ENCODE measurements around the gene DEPDC1.

Gene DEPDC1

GRCh38 chr1:68445709-68446108, 51.2 kb downstream of the DEPDC1 start:
- POLR2A ChIA-PET = no interaction called here
- CTCF ChIA-PET = no interaction called here

DNA sequence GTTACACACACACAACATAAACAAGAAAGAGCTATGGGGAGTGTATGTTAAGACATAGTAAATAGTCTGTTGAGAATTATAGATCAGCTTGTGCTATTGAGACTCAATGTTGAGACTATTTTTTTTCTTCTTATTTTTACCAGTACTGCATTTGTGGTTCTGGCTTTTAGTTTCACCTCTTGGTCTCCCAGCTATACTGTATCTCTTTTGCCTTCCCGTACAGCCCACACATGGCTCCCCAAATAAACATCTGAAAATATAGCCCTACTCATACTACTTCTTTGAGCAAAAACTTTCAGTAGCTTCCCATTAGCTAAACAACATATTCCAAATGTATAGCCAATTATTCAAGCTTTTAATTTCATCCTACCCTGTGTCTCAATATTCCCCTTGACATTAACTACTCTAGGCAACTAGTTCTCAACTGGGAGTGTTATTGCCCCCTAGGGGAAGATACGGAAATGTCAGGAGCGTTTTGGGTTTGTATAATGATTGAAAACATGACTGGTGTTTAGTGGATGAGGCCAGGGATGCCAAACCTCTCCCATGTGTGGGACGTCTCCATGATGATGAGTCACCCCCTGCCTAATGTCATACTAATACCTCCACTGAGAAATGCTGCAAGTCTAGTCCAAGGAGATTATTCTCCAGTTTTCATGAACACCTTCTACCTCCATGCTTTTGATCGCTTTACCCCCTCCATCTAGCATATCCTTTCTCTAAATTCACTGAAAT, 53.9 kb downstream of the DEPDC1 start:
- POLR2A ChIA-PET = interaction anchor here (1.2 kb wide), 1 partner anchor 211 kb away, joined by 5 read pairs; the partner anchor contains the start of gene WLS
- CTCF ChIA-PET = interaction anchor here (0.6 to 1.3 kb wide), 8 partner anchors 8 to 1340 kb away, joined by 3 to 5 read pairs (median 3); no protein-coding TSS in a partner anchor
- TF ChIP-seq LEF1 (IDR thresholded peaks at IDR 0.05; ENCODE audit: borderline replicate concordance) (no peak), BHLHE40 (IDR thresholded peaks at IDR 0.05; ENCODE audit: borderline replicate concordance) (no peak), FOXA1 (IDR thresholded peaks at IDR 0.05) (no peak), ELF4 (IDR thresholded peaks at IDR 0.05) (no peak), FOXM1 (IDR thresholded peaks at IDR 0.05; ENCODE audit: borderline replicate concordance) (no peak)
- TF ChIP-seq, protein P1, sequence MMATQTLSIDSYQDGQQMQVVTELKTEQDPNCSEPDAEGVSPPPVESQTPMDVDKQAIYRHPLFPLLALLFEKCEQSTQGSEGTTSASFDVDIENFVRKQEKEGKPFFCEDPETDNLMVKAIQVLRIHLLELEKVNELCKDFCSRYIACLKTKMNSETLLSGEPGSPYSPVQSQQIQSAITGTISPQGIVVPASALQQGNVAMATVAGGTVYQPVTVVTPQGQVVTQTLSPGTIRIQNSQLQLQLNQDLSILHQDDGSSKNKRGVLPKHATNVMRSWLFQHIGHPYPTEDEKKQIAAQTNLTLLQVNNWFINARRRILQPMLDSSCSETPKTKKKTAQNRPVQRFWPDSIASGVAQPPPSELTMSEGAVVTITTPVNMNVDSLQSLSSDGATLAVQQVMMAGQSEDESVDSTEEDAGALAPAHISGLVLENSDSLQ (IDR thresholded peaks at IDR 0.05) = 0 out of 2 replicates have a peak, but pooled peaks have one; percentile 5
- DNase-seq (ENCODE audit: extremely low spot score) = peak; percentile 71

More at GRCh38 chr1:68445709-68446108, 51.2 kb downstream of the DEPDC1 start:
- DNase-seq (ENCODE audit: extremely low spot score) = no peak
- no peak for TF ChIP-seq FOXA1 (IDR thresholded peaks at IDR 0.05)
- TF ChIP-seq SP1 (IDR thresholded peaks at IDR 0.05) = no peak
- TF ChIP-seq TARDBP (IDR thresholded peaks at IDR 0.05) = no peak
- TF ChIP-seq LEF1 (IDR thresholded peaks at IDR 0.05; ENCODE audit: borderline replicate concordance) = no peak
- no peak for TF ChIP-seq CTBP1 (IDR thresholded peaks at IDR 0.05; ENCODE audit: borderline replicate concordance)
- TF ChIP-seq FOXM1 (IDR thresholded peaks at IDR 0.05; ENCODE audit: borderline replicate concordance) = no peak
- TF ChIP-seq L3MBTL2 (conservative IDR thresholded peaks at IDR 0.05) = no peak
- TF ChIP-seq ELF4 (IDR thresholded peaks at IDR 0.05) = no peak
- TF ChIP-seq, protein P1 (IDR thresholded peaks at IDR 0.05) = no peak
- no peak for TF ChIP-seq NFRKB (IDR thresholded peaks at IDR 0.05)

DNA sequence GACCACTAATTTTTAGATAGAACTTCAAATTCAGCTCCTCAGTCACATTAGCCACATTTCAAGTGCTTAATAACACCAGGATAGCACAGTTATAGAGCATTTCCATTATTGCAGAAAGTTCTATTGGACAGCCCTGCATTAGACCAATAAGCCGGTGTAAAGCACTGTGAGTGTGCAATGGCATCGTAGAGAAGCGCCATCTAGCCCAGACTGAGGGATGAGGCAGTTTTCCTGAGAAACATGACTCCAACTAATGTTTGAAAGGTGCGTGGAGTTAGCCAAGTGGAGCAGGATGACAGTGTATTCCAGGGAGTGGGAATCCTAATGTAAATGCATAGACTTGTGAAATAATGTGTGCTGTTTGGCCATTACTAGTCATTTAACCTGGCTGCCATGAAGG, 54.9 kb downstream of the DEPDC1 start:
- POLR2A ChIA-PET = interaction anchor here (1.2 kb wide), 1 partner anchor 210 kb away, joined by 5 read pairs; the partner anchor contains the start of gene WLS
- TF ChIP-seq ELF4 (IDR thresholded peaks at IDR 0.05) (no peak), SUZ12 (IDR thresholded peaks at IDR 0.05) (no peak), ZNF384 (IDR thresholded peaks at IDR 0.05) (no peak), L3MBTL2 (conservative IDR thresholded peaks at IDR 0.05) (no peak), NFRKB (IDR thresholded peaks at IDR 0.05) (no peak), FOXM1 (IDR thresholded peaks at IDR 0.05; ENCODE audit: borderline replicate concordance) (no peak), FOXA1 (IDR thresholded peaks at IDR 0.05) (no peak), LEF1 (IDR thresholded peaks at IDR 0.05; ENCODE audit: borderline replicate concordance) (no peak), HDGF (IDR thresholded peaks at IDR 0.05; ENCODE audit: borderline replicate concordance) (no peak), TARDBP (IDR thresholded peaks at IDR 0.05) (no peak), SP1 (IDR thresholded peaks at IDR 0.05) (no peak)
- peak; percentile 20 for DNase-seq (ENCODE audit: extremely low spot score)

GRCh38 chr1:68438310-68438709, 58.6 kb downstream of the DEPDC1 start:
- DNase-seq (ENCODE audit: extremely low spot score) = no peak
- ChIA-PET POLR2A (no interaction called here), CTCF (interaction anchor here (1.0 kb wide), 1 partner anchor 92 kb away, joined by 4 read pairs; no protein-coding TSS in a partner anchor)
- TF ChIP-seq ZNF384 (IDR thresholded peaks at IDR 0.05) (no peak), L3MBTL2 (conservative IDR thresholded peaks at IDR 0.05) (no peak), FOXM1 (IDR thresholded peaks at IDR 0.05; ENCODE audit: borderline replicate concordance) (no peak), BHLHE40 (IDR thresholded peaks at IDR 0.05; ENCODE audit: borderline replicate concordance) (no peak), NFRKB (IDR thresholded peaks at IDR 0.05) (no peak), LEF1 (IDR thresholded peaks at IDR 0.05; ENCODE audit: borderline replicate concordance) (no peak), HDGF (IDR thresholded peaks at IDR 0.05; ENCODE audit: borderline replicate concordance) (no peak), FOXK2 (IDR thresholded peaks at IDR 0.05) (no peak), ELF4 (IDR thresholded peaks at IDR 0.05) (no peak), SUZ12 (IDR thresholded peaks at IDR 0.05) (no peak), FOXA1 (IDR thresholded peaks at IDR 0.05) (no peak), ARNT (IDR thresholded peaks at IDR 0.05) (no peak), SP1 (IDR thresholded peaks at IDR 0.05) (no peak), TARDBP (IDR thresholded peaks at IDR 0.05) (no peak), CTBP1 (IDR thresholded peaks at IDR 0.05; ENCODE audit: borderline replicate concordance) (no peak)
- TF ChIP-seq, protein P1 (IDR thresholded peaks at IDR 0.05) = no peak

More for the DNA sequence above, 54.9 kb downstream of the DEPDC1 start:
- CTCF ChIA-PET = interaction anchor here (0.9 to 1.3 kb wide), 3 partner anchors 9 to 322 kb away, joined by 3 to 5 read pairs (median 3); no protein-coding TSS in a partner anchor

GRCh38 chr1:68433395-68433794, 63.5 kb downstream of the DEPDC1 start:
- ChIA-PET POLR2A (no interaction called here), CTCF (interaction anchor here (0.5 kb wide), 1 partner anchor 9 kb away, joined by 3 read pairs; no protein-coding TSS in a partner anchor)
- DNase-seq (ENCODE audit: extremely low spot score) = no peak
- TF ChIP-seq ARNT (IDR thresholded peaks at IDR 0.05) = no peak
- no peak for TF ChIP-seq HDGF (IDR thresholded peaks at IDR 0.05; ENCODE audit: borderline replicate concordance)
- no peak for TF ChIP-seq SP1 (IDR thresholded peaks at IDR 0.05)
- no peak for TF ChIP-seq CTBP1 (IDR thresholded peaks at IDR 0.05; ENCODE audit: borderline replicate concordance)
- TF ChIP-seq FOXM1 (IDR thresholded peaks at IDR 0.05; ENCODE audit: borderline replicate concordance) = no peak
- TF ChIP-seq, protein P1 (IDR thresholded peaks at IDR 0.05) = no peak
- no peak for TF ChIP-seq ZNF384 (IDR thresholded peaks at IDR 0.05)
- TF ChIP-seq FOXK2 (IDR thresholded peaks at IDR 0.05) = no peak
- no peak for TF ChIP-seq SUZ12 (IDR thresholded peaks at IDR 0.05)
- no peak for TF ChIP-seq ELF4 (IDR thresholded peaks at IDR 0.05)
- TF ChIP-seq TARDBP (IDR thresholded peaks at IDR 0.05) = no peak
- no peak for TF ChIP-seq L3MBTL2 (conservative IDR thresholded peaks at IDR 0.05)
- no peak for TF ChIP-seq NFRKB (IDR thresholded peaks at IDR 0.05)
- TF ChIP-seq LEF1 (IDR thresholded peaks at IDR 0.05; ENCODE audit: borderline replicate concordance) = no peak
- no peak for TF ChIP-seq FOXA1 (IDR thresholded peaks at IDR 0.05)

Data from HEK293T (cell line).